Endodermal cell (in vitro differentiated cells): ENCODE results near the gene NFATC2. TPM values are rescaled to one million over a fixed set of nuclear protein-coding genes. Genes with fewer than 3 reads are reported as not detected.
"Not testable (repeated sequence)": the region's sequence is repeated elsewhere in the genome, so short reads cannot be mapped to it uniquely, and the experiment has no call there.

ENCODE experiments used
- DNase-seq: peaks from one replicate; pipeline ENCODE4 v3.0.0-alpha.2; 2017
- H3K27ac ChIP-seq: 2 replicates; pipeline ENCODE4 v1.5.1; 2013; ENCODE audit warnings: mild to moderate bottlenecking, low read depth, low read length, moderate library complexity
- H3K27me3 ChIP-seq: 2 replicates; pipeline ENCODE4 v1.6.1; 2013; ENCODE audit warnings: mild to moderate bottlenecking, low read length, moderate library complexity; ENCODE audit not compliant: insufficient read depth, control insufficient read depth, poor library complexity, severe bottlenecking
- H3K36me3 ChIP-seq: 2 replicates; pipeline ENCODE4 v1.7.0; 2013; ENCODE audit warnings: mild to moderate bottlenecking, low read length, moderate library complexity; ENCODE audit not compliant: control insufficient read depth, insufficient read depth
- H3K4me1 ChIP-seq: one replicate; pipeline ENCODE4 v1.7.0; 2013; ENCODE audit warnings: low read length; ENCODE audit not compliant: control insufficient read depth, insufficient read depth
- H3K4me3 ChIP-seq: 2 replicates; pipeline ENCODE4 v1.5.1; 2013; ENCODE audit warnings: mild to moderate bottlenecking, low read length, moderate library complexity
- H3K9ac ChIP-seq: 2 replicates; pipeline ENCODE4 v1.6.1; 2013; ENCODE audit warnings: mild to moderate bottlenecking, low read length, moderate library complexity; ENCODE audit not compliant: poor library complexity, severe bottlenecking; ENCODE audit errors: extremely low read depth
- H3K9me3 ChIP-seq: 2 replicates; pipeline ENCODE4 v1.6.1; 2013; ENCODE audit warnings: mild to moderate bottlenecking, low read length, moderate library complexity; ENCODE audit not compliant: control insufficient read depth
- H3K27ac Mint-ChIP-seq: 2 replicates; pipeline ENCODE4 v1.8.0; 2020; ENCODE audit warnings: mixed read lengths
- H3K27me3 Mint-ChIP-seq: 2 replicates; pipeline ENCODE4 v1.8.0; 2021; ENCODE audit warnings: mild to moderate bottlenecking, mixed read lengths; ENCODE audit not compliant: insufficient read depth
- H3K36me3 Mint-ChIP-seq: 2 replicates; pipeline ENCODE4 v1.8.0; 2020; ENCODE audit warnings: low read depth, mixed read lengths
- H3K4me1 Mint-ChIP-seq: 2 replicates; pipeline ENCODE4 v1.8.0; 2020; ENCODE audit warnings: mixed read lengths
- H3K4me3 Mint-ChIP-seq: 2 replicates; pipeline ENCODE4 v1.8.0; 2020; ENCODE audit warnings: mild to moderate bottlenecking, moderate library complexity, mixed read lengths
- H3K9me3 Mint-ChIP-seq: 2 replicates; pipeline ENCODE4 v1.8.0; 2020; ENCODE audit warnings: mild to moderate bottlenecking, mixed read lengths
- WGBS, 2 experiments: methylation state at CpG; one replicate each; pipeline versions ENCODE4 v1.1.5 to v1.1.7; 2013; ENCODE audit warnings: missing lambda C conversion rate in 2 of 2, mixed read lengths in 1 of 2; ENCODE audit not compliant: insufficient coverage in 1 of 2, insufficient read length in 1 of 2; 5-methylcytosine and 5-hydroxymethylcytosine counted together
- total RNA-seq, 2 donors: library from RNA; stranded (reverse); fragmentation: NEBNext Ultra II Directional in 1 of 2; extraction: Animal tissue kit (Norgen Biotek cat#: 25700) in 1 of 2; gene quantifications; 2 replicates in 1 of 2; 3 replicates in 1 of 2; pipeline ENCODE4 v1.2.1, GENCODE V29; 2021
- TF ChIP-seq, protein P1 (sequence below): fragments of 200-600 bp; sonication (generic); conservative IDR thresholded peaks from 2 replicates; pipeline ENCODE4 v1.5.0; 2021; ENCODE audit warnings: antibody characterized with exemption, mild to moderate bottlenecking

NFATC2 gene
- total RNA-seq, 2 donors from 2014 or later = 1.5 to 2.1 TPM

DNA sequence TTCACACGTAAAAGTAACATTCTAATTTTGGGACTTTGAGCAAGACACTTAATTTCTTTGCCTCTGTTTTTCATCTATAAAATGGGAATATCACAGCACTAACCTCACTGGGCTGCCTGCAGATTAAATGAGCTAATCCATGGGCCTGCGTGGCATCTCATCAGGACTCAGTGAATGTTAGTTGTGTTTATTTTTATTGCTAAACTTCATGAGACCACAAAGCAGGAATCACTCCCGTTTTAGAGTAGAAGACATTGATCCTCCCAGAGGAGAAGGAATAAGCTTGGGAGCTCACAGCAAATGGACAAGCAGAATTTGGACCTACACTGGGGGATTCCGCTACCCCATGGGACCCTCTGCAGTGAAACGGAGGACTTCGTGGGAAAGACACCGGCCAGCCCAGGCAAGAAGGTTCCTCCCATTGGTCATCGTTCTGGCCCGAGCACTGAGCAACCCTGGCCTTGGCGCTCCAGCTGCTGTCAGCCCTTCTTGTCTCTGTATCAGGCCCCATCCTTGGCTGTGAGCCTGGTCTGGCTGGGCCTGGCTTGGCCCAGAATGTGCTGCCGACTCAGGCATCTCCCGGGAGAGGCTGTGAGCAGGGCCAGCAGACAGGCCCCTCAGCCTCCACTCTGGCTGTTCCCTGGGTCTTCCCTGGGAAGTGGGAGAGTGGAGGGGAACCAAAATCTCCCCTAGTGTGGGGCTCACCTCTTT, 79.8 kb downstream of the NFATC2 start:
- Histone ChIP-seq H3K4me1 (peaks cover 12% of the 10 kb centered on the region), H3K9ac (no peak overlapping the region), H3K4me3 (no peak overlapping the region), H3K27ac (no peak overlapping the region), H3K36me3 (no peaks in the 10 kb centered on the region), H3K9me3 (no peaks in the 10 kb centered on the region), H3K27me3 (no peaks in the 10 kb centered on the region)
- H3K27me3 Mint-ChIP-seq = no peaks in the 10 kb centered on the region
- H3K4me3 Mint-ChIP-seq = no peak overlapping the region
- H3K27ac Mint-ChIP-seq = no peak overlapping the region
- no peaks in the 10 kb centered on the region for H3K36me3 Mint-ChIP-seq
- no peak for DNase-seq
- WGBS, 2 experiments = 91 to 98% methylated on average over 6 to 12 of the region's 12 CpGs
- no peaks in the 10 kb centered on the region for H3K9me3 Mint-ChIP-seq
- TF ChIP-seq, protein P1, sequence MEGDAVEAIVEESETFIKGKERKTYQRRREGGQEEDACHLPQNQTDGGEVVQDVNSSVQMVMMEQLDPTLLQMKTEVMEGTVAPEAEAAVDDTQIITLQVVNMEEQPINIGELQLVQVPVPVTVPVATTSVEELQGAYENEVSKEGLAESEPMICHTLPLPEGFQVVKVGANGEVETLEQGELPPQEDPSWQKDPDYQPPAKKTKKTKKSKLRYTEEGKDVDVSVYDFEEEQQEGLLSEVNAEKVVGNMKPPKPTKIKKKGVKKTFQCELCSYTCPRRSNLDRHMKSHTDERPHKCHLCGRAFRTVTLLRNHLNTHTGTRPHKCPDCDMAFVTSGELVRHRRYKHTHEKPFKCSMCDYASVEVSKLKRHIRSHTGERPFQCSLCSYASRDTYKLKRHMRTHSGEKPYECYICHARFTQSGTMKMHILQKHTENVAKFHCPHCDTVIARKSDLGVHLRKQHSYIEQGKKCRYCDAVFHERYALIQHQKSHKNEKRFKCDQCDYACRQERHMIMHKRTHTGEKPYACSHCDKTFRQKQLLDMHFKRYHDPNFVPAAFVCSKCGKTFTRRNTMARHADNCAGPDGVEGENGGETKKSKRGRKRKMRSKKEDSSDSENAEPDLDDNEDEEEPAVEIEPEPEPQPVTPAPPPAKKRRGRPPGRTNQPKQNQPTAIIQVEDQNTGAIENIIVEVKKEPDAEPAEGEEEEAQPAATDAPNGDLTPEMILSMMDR = no peak
- H3K4me1 Mint-ChIP-seq = peaks cover 20% of the 10 kb centered on the region

DNA sequence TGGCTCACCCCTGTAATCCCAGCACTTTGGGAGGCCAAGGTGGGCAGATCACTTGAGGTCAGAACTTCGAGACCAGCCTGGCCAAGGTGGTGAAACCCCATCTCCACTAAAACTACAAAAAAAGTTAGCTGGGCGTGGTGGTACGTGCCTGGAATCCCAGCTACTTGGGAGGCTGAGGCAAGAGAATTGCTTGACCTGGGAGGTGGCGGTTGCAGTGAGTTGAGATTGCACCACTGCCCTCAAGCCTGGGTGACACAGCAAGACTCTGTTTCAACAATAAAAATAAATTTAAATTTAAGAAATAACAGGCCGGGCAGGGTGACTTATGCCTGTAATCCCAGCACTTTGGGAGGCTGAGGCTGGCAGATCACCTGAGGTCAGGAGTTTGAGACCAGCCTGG, 80.7 kb downstream of the NFATC2 start:
- not testable (repeated sequence) for H3K36me3 ChIP-seq, H3K27ac ChIP-seq, H3K4me3 ChIP-seq, DNase-seq, H3K27me3 ChIP-seq, H3K27ac Mint-ChIP-seq, H3K27me3 Mint-ChIP-seq, H3K36me3 Mint-ChIP-seq, H3K9ac ChIP-seq, H3K9me3 ChIP-seq, H3K4me3 Mint-ChIP-seq, H3K9me3 Mint-ChIP-seq
- H3K4me1 ChIP-seq = peaks cover 12% of the 10 kb centered on the region
- WGBS, 2 experiments = 95 to 97% methylated on average over 4 to 5 of the region's 5 CpGs
- H3K4me1 Mint-ChIP-seq = peaks cover 21% of the 10 kb centered on the region

DNA sequence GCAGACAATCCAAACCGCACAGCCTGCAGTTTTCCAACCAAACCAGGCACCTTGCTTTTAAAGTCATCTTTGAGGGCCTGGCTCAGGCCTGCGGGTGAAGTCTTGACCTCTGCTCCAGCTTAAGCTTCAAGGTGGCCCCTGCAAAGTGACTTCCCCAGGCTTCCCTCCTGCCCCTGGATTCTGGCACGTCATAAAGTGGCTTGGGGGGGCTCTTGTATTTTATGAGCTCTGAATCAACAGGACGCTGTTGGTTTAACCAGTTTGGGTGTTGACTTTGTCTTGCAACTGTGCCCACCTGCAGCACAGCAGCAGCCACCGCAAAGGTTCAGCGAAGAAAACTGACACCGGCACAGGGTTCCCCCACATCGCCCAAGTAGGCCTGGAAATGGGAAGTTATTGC, 81.2 kb downstream of the NFATC2 start:
- H3K27me3 Mint-ChIP-seq = no peaks in the 10 kb centered on the region
- Histone ChIP-seq H3K9me3 (no peaks in the 10 kb centered on the region), H3K4me1 (peaks cover 12% of the 10 kb centered on the region), H3K4me3 (no peak overlapping the region), H3K27ac (no peak overlapping the region), H3K36me3 (no peaks in the 10 kb centered on the region), H3K9ac (no peak overlapping the region), H3K27me3 (no peaks in the 10 kb centered on the region)
- H3K9me3 Mint-ChIP-seq = no peaks in the 10 kb centered on the region
- DNase-seq = no peak
- no peak overlapping the region for H3K4me3 Mint-ChIP-seq
- no peak overlapping the region for H3K27ac Mint-ChIP-seq
- H3K36me3 Mint-ChIP-seq = no peaks in the 10 kb centered on the region
- peaks cover 25% of the 10 kb centered on the region for H3K4me1 Mint-ChIP-seq
- 90 to 91% methylated on average over 6 to 8 of the region's 8 CpGs for WGBS, 2 experiments
- TF ChIP-seq, protein P1 = no peak
